Activated T-helper 1 cell treated with anti-CD3 and anti-CD28 coated beads, Interleukin-12 subunit alpha, Interleukin-12 subunit beta, Interleukin-2, Interleukin-4 antibody, amounts not matched to agents 30 ng/mL and 10 ng/mL and 1 ng/mL, durations not matched to agents 14 hours and 24 hours and 36 hours (primary cell): ENCODE data around the gene USP34. TPM values are rescaled to one million over a fixed set of nuclear protein-coding genes. Genes with fewer than 3 reads are reported as not detected.
"Not testable (repeated sequence)": the region's sequence is repeated elsewhere in the genome, so short reads cannot be mapped to it uniquely, and the experiment has no call there.

ENCODE experiments used
- DNase-seq: peaks from one replicate; pipeline ENCODE4 v3.0.0; 2021; ENCODE audit warnings: low spot score
- H3K27ac Mint-ChIP-seq: one replicate; pipeline ENCODE4 v1.8.0; 2021; ENCODE audit warnings: mild to moderate bottlenecking, mixed read lengths
- H3K27me3 Mint-ChIP-seq: one replicate; pipeline ENCODE4 v1.8.0; 2022; ENCODE audit warnings: mild to moderate bottlenecking, moderate library complexity, mixed read lengths; ENCODE audit not compliant: insufficient read depth
- H3K36me3 Mint-ChIP-seq: one replicate; pipeline ENCODE4 v1.8.0; 2021; ENCODE audit warnings: low read depth, mixed read lengths
- H3K4me1 Mint-ChIP-seq: one replicate; pipeline ENCODE4 v1.8.0; 2021; ENCODE audit warnings: low read depth, mixed read lengths
- H3K4me3 Mint-ChIP-seq: one replicate; pipeline ENCODE4 v1.8.0; 2021; ENCODE audit warnings: mild to moderate bottlenecking, moderate library complexity, mixed read lengths
- H3K9me3 Mint-ChIP-seq: one replicate; pipeline ENCODE4 v1.8.0; 2021; ENCODE audit warnings: mixed read lengths
- intact Hi-C: fragments of 100-400 bp; cut with micrococcal nuclease; formaldehyde crosslinking; loops from one replicate; pipeline ENCODE4 v1.15.1; 2024
- total RNA-seq: library from RNA; stranded (reverse); gene quantifications from 2 replicates; pipeline ENCODE4 v1.2.3, GENCODE V29; 2022

USP34 gene
- total RNA-seq, 1 donor from 2014 or later = 91.3 TPM

GRCh38 chr2:61172671-61173070 lies 298.2 kb downstream of the USP34 start:
- DNase-seq = no peak
- peaks cover 10% of the 10 kb centered on the region for H3K27me3 Mint-ChIP-seq
- no peak overlapping the region for H3K27ac Mint-ChIP-seq
- intact Hi-C loops = loop anchor here (10.0 kb wide), 2 partner anchors 378 to 522 kb away; no protein-coding TSS in a partner anchor
- H3K36me3 Mint-ChIP-seq = peaks cover 4% of the 10 kb centered on the region
- no peak overlapping the region for H3K4me3 Mint-ChIP-seq
- H3K4me1 Mint-ChIP-seq = peaks cover 8% of the 10 kb centered on the region
- no peaks in the 10 kb centered on the region for H3K9me3 Mint-ChIP-seq

DNA sequence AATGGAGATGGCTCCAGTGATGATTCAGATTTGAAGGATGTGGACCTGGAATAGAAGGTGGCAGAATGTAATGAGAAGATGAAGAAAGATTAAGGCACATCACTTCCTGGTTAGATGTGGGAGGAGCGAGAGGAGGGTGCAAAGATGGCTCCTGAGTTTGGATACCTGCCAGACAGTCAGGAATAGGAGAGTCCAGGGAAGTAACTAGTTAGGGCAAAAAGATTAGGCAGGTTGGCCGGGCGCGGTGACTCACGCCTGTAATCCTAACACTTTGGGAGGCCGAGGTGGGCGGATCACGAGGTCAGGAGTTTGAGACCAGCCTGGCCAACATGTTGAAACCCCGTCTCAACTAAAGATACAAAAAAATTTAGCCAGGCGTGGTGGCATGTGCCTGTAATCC lies 303.3 kb downstream of the USP34 start:
- intact Hi-C loops = no loop called here
- peaks cover 13% of the 10 kb centered on the region for H3K36me3 Mint-ChIP-seq
- no peaks in the 10 kb centered on the region for H3K9me3 Mint-ChIP-seq
- peaks cover 1% of the 10 kb centered on the region for H3K27me3 Mint-ChIP-seq
- H3K4me1 Mint-ChIP-seq = peaks cover 4% of the 10 kb centered on the region
- no peak overlapping the region for H3K27ac Mint-ChIP-seq
- no peak for DNase-seq
- H3K4me3 Mint-ChIP-seq = no peak overlapping the region

DNA sequence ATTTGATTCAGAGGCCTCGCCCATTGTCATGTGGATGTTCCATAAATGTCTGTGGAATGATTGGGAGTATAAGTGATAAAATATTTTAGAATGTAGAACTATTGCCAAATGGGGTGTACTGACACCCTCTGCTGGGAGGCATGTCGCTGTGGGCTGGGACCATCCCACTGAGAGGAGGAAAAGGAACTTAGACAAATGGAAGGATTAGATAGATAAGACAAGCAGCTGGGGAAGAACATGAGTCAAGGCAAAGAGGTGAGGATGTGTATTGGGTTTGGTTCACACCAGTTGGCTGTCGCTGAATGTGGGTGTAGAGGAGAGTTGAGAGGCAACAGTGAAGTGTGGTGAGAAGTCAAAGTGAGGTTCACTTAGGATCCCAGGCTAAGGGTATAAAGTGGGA lies 304.9 kb downstream of the USP34 start:
- DNase-seq = no peak
- Mint-ChIP-seq H3K36me3 (peaks cover 14% of the 10 kb centered on the region), H3K4me1 (peaks cover 10% of the 10 kb centered on the region), H3K27ac (no peak overlapping the region), H3K9me3 (no peaks in the 10 kb centered on the region), H3K27me3 (no peaks in the 10 kb centered on the region), H3K4me3 (no peak overlapping the region)
- intact Hi-C loops = no loop called here

- intact Hi-C loops, DNase-seq, H3K9me3 Mint-ChIP-seq, H3K27ac Mint-ChIP-seq, H3K4me3 Mint-ChIP-seq, H3K27me3 Mint-ChIP-seq: not testable (repeated sequence)
- Mint-ChIP-seq H3K4me1 (peaks cover 10% of the 10 kb centered on the region), H3K36me3 (peaks cover 15% of the 10 kb centered on the region)
Measured at GRCh38 chr2:61165082-61165481, 305.8 kb downstream of the USP34 start.

DNA sequence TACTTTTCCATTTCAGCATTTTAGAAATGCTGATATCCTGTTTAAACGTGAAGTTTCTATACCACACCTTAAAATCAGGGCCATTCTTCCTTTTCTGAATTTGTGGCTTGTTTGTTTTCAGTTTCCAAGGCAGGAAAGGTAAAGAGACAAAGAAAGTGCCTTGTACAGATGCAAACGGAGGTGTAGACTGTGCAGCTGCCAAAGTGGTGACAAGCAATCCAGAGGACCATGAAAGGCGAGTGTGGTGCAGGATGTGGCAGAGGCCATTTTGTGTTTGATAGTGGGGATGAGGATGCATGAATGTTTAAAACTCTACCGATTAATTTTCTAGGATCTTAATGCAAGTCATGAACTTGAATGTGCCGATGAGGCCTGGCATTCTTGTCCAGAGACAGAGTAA lies 308.2 kb downstream of the USP34 start:
- Mint-ChIP-seq H3K9me3 (peaks cover 8% of the 10 kb centered on the region), H3K4me1 (peaks cover 10% of the 10 kb centered on the region), H3K27ac (no peak overlapping the region), H3K27me3 (no peaks in the 10 kb centered on the region), H3K4me3 (no peak overlapping the region), H3K36me3 (peaks cover 20% of the 10 kb centered on the region)
- intact Hi-C loops = no loop called here
- no peak for DNase-seq

DNA sequence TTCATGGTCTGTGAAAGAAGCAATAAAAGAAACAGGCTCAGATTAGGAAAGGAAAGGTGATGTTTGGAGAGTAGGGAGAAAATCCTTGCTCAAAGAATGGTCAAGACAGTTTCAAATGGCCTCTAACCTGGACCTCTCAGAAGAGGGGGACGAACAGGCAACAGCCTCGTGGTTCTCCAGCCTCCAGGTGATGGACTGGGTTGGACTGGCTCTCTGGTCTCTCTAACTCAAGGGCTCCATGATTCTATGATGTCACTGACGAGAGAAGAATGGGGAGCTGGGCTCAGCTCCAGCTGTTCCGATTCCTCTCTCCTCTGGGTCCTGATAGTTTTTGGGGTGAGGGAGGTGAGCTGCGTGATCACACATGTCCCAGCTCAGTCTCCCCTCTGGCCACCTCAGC lies 309.0 kb downstream of the USP34 start, which contains the start of gene C2orf74:
TSS of gene C2orf74 (plus strand) at position 301 of the 400 bp plus-strand sequence. CDS start 327 bp downstream, outside the sequence.
- Mint-ChIP-seq H3K36me3 (peaks cover 22% of the 10 kb centered on the region), H3K27ac (no peak within 1 kb of the TSS), H3K27me3 (no peaks in the 10 kb centered on the region), H3K4me1 (peaks cover 10% of the 10 kb centered on the region), H3K4me3 (no peak within 1 kb of the TSS), H3K9me3 (peaks cover 8% of the 10 kb centered on the region)
- no peak for DNase-seq
- intact Hi-C loops = no loop called here

GRCh38 chr2:61158356-61158955 lies 312.4 kb downstream of the USP34 start:
- peaks cover 16% of the 10 kb centered on the region for H3K36me3 Mint-ChIP-seq
- H3K27ac Mint-ChIP-seq = no peak overlapping the region
- no peaks in the 10 kb centered on the region for H3K27me3 Mint-ChIP-seq
- no peak overlapping the region for H3K4me3 Mint-ChIP-seq
- H3K4me1 Mint-ChIP-seq = peaks cover 10% of the 10 kb centered on the region
- no peak for DNase-seq
- peaks cover 8% of the 10 kb centered on the region for H3K9me3 Mint-ChIP-seq
- intact Hi-C loops = no loop called here

GRCh38 chr2:61157371-61158003 lies 313.4 kb downstream of the USP34 start:
- no peak overlapping the region for H3K4me3 Mint-ChIP-seq
- no peak overlapping the region for H3K27ac Mint-ChIP-seq
- peaks cover 8% of the 10 kb centered on the region for H3K9me3 Mint-ChIP-seq
- intact Hi-C loops = no loop called here
- peaks cover 5% of the 10 kb centered on the region for H3K4me1 Mint-ChIP-seq
- DNase-seq = no peak
- no peaks in the 10 kb centered on the region for H3K27me3 Mint-ChIP-seq
- H3K36me3 Mint-ChIP-seq = peaks cover 11% of the 10 kb centered on the region

GRCh38 chr2:61151436-61151835 lies 319.5 kb downstream of the USP34 start:
- Mint-ChIP-seq H3K9me3 (no peaks in the 10 kb centered on the region), H3K4me3 (no peak overlapping the region), H3K4me1 (no peaks in the 10 kb centered on the region), H3K27ac (no peak overlapping the region), H3K36me3 (peaks cover 10% of the 10 kb centered on the region), H3K27me3 (no peaks in the 10 kb centered on the region)
- intact Hi-C loops = no loop called here
- DNase-seq = no peak

DNA sequence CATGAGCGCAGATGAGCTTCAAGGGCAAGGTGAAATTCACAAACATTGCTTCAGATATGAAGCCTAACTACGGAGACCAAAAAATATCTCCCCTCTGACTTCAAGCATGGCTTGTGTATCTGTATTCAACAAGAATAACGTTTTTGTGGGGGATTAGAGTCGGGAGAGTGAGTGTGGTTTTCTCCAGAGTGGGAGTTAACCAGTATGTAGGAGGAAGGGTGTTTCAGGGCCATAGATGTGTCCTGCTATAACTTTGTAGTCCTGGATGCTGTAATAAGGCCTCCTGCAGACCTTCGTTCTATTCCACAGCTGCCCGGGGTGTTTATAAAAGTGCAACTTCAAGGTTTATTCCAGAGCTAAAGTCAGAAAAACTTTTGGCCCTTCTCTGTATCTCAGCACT lies 321.8 kb downstream of the USP34 start:
- H3K4me3 Mint-ChIP-seq = no peak overlapping the region
- intact Hi-C loops = loop anchor here (5.0 to 10.0 kb wide), 2 partner anchors 546 to 1558 kb away; partner anchors contain the start of gene EHBP1
- no peak for DNase-seq
- H3K4me1 Mint-ChIP-seq = peaks cover 5% of the 10 kb centered on the region
- no peaks in the 10 kb centered on the region for H3K27me3 Mint-ChIP-seq
- H3K9me3 Mint-ChIP-seq = no peaks in the 10 kb centered on the region
- H3K36me3 Mint-ChIP-seq = peaks cover 14% of the 10 kb centered on the region
- no peak overlapping the region for H3K27ac Mint-ChIP-seq

DNA sequence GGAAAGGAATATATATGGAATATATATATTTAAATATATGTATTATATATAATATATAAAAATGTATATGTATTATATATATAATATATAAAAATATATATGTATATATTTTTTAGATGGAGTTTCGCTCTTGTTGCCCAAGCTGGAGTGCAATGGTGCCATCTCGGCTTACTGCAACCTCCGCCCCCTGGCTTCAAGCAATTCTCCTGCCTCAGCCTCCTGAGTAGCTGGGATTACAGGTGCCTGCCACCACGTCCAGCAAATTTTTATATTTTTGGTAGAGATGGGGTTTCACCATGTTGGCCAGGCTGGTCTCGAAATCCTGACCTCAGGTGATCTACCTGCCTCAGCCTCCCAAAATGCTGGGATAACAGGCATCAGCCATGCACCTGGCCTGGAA lies 322.8 kb downstream of the USP34 start:
- not testable (repeated sequence) for DNase-seq, H3K27me3 Mint-ChIP-seq, H3K4me1 Mint-ChIP-seq, H3K27ac Mint-ChIP-seq, H3K4me3 Mint-ChIP-seq, H3K9me3 Mint-ChIP-seq
- intact Hi-C loops = loop anchor here (5.0 to 10.0 kb wide), 2 partner anchors 547 to 1559 kb away; partner anchors contain the start of gene EHBP1
- peaks cover 14% of the 10 kb centered on the region for H3K36me3 Mint-ChIP-seq

DNA sequence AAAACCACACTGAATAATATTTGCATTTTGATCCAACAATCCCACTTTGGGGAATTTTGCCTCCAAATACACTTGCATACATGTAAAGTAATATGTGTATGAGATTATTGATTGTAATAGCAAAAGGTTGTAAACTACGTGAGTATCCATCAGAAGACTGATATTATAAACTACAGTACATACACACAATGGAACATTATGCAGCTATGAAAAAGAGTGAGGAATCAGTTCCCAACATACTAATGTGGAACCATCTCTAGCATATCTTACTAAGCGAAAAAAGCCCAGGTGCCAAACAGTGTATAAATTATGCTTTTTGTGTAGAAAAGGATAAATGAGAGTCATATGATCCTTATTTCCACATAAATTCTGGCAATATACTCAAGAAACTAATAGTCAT lies 324.9 kb downstream of the USP34 start:
- no peaks in the 10 kb centered on the region for H3K9me3 Mint-ChIP-seq
- no peak overlapping the region for H3K27ac Mint-ChIP-seq
- H3K27me3 Mint-ChIP-seq = no peaks in the 10 kb centered on the region
- H3K36me3 Mint-ChIP-seq = peaks cover 9% of the 10 kb centered on the region
- H3K4me3 Mint-ChIP-seq = peak overlapping the region; percentile 68
- intact Hi-C loops = loop anchor here (1.0 to 10.0 kb wide), 7 partner anchors 31 to 1561 kb away; partner anchors contain the start of genes EHBP1 and PEX13
- H3K4me1 Mint-ChIP-seq = peaks cover 5% of the 10 kb centered on the region
- no peak for DNase-seq

DNA sequence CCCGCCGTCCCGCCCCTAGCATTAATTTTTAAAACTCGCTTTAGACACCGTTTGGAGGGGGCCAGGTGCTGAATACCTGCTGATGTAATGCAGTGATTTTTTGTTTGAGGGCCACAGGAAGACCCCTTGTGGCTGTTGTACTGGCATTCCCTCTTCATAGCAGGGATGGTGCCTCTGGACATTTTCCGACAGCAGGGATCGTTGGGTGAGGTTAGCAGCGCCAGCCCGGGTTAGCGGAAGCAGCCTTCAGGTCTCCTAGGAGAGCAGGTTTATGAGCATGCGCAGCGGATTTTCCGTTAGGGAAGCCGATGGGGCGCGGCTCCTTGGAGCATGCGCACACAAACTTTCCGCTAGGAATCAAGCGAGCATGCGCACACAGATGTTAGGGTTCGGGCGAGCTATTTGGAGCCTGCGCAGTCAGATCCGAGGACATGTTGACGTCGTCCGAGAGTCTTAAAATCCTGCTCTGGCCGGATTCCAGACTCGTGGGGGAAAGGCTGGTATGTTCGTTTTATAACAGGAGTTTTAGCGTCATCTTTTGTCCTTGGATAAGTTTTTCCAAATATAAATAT lies 326.1 kb downstream of the USP34 start:
- peak overlapping the region; percentile 94 for H3K4me3 Mint-ChIP-seq
- DNase-seq = peak; percentile 92
- H3K27me3 Mint-ChIP-seq = no peaks in the 10 kb centered on the region
- H3K4me1 Mint-ChIP-seq = peaks cover 5% of the 10 kb centered on the region
- H3K9me3 Mint-ChIP-seq = no peaks in the 10 kb centered on the region
- intact Hi-C loops = loop anchor here (1.0 to 10.0 kb wide), 7 partner anchors 33 to 1563 kb away; partner anchors contain the start of genes EHBP1 and PEX13
- peaks cover 9% of the 10 kb centered on the region for H3K36me3 Mint-ChIP-seq
- H3K27ac Mint-ChIP-seq = peak overlapping the region; percentile 94
